ENCODE data around the gene TMC4. TPM values are rescaled to one million over a fixed set of nuclear protein-coding genes. Genes with fewer than 3 reads are reported as not detected.

Gene TMC4
- total RNA-seq, 1 donor from 2014 or later: 2.6 TPM

GRCh38 chr19:54145541-54146158 is 27.3 kb downstream of the TMC4 start:
- H3K4me3 Mint-ChIP-seq (ENCODE audit: unreplicated experiment): no peak overlapping the region
- H3K9me3 Mint-ChIP-seq (ENCODE audit: unreplicated experiment): no peaks in the 10 kb centered on the region
- no peak for TF ChIP-seq CTCF (IDR thresholded peaks at IDR 0.05; ENCODE audit: unreplicated experiment)
- peaks cover 12% of the 10 kb centered on the region for H3K4me1 Mint-ChIP-seq (ENCODE audit: unreplicated experiment)
- H3K27ac Mint-ChIP-seq (ENCODE audit: unreplicated experiment): no peak overlapping the region
- peaks cover 75% of the 10 kb centered on the region for H3K36me3 Mint-ChIP-seq (ENCODE audit: low read depth, unreplicated experiment)
- DNase-seq (ENCODE audit: low spot score): no peak
- peaks cover 5% of the 10 kb centered on the region for H3K27me3 Mint-ChIP-seq (ENCODE audit: unreplicated experiment)

GRCh38 chr19:54142166-54142780 is 30.7 kb downstream of the TMC4 start:
- Mint-ChIP-seq H3K27ac (ENCODE audit: unreplicated experiment) (no peak overlapping the region), H3K36me3 (ENCODE audit: low read depth, unreplicated experiment) (peaks cover 62% of the 10 kb centered on the region), H3K4me1 (ENCODE audit: unreplicated experiment) (peaks cover 11% of the 10 kb centered on the region), H3K9me3 (ENCODE audit: unreplicated experiment) (no peaks in the 10 kb centered on the region), H3K27me3 (ENCODE audit: unreplicated experiment) (peaks cover 6% of the 10 kb centered on the region), H3K4me3 (ENCODE audit: unreplicated experiment) (peak overlapping the region; percentile 28)
- TF ChIP-seq CTCF (IDR thresholded peaks at IDR 0.05; ENCODE audit: unreplicated experiment): no peak
- no peak for DNase-seq (ENCODE audit: low spot score)

- TF ChIP-seq CTCF (IDR thresholded peaks at IDR 0.05; ENCODE audit: unreplicated experiment): no peak
- H3K27me3 Mint-ChIP-seq (ENCODE audit: unreplicated experiment): peaks cover 15% of the 10 kb centered on the region
- no peak overlapping the region for H3K4me3 Mint-ChIP-seq (ENCODE audit: unreplicated experiment)
- DNase-seq (ENCODE audit: low spot score): no peak
- H3K36me3 Mint-ChIP-seq (ENCODE audit: low read depth, unreplicated experiment): peaks cover 55% of the 10 kb centered on the region
- H3K9me3 Mint-ChIP-seq (ENCODE audit: unreplicated experiment): no peaks in the 10 kb centered on the region
- peaks cover 15% of the 10 kb centered on the region for H3K4me1 Mint-ChIP-seq (ENCODE audit: unreplicated experiment)
- no peak overlapping the region for H3K27ac Mint-ChIP-seq (ENCODE audit: unreplicated experiment)
Observed at GRCh38 chr19:54141356-54141755, 31.6 kb downstream of the TMC4 start.

GRCh38 chr19:54138489-54139256 is 34.3 kb downstream of the TMC4 start:
- H3K36me3 Mint-ChIP-seq (ENCODE audit: low read depth, unreplicated experiment): peaks cover 42% of the 10 kb centered on the region
- H3K4me3 Mint-ChIP-seq (ENCODE audit: unreplicated experiment): peak overlapping the region; percentile 95
- peaks cover 31% of the 10 kb centered on the region for H3K27me3 Mint-ChIP-seq (ENCODE audit: unreplicated experiment)
- no peak for TF ChIP-seq CTCF (IDR thresholded peaks at IDR 0.05; ENCODE audit: unreplicated experiment)
- peaks cover 27% of the 10 kb centered on the region for H3K4me1 Mint-ChIP-seq (ENCODE audit: unreplicated experiment)
- no peak for DNase-seq (ENCODE audit: low spot score)
- no peaks in the 10 kb centered on the region for H3K9me3 Mint-ChIP-seq (ENCODE audit: unreplicated experiment)
- H3K27ac Mint-ChIP-seq (ENCODE audit: unreplicated experiment): peak overlapping the region; percentile 78
